ENCODE measurements around the gene PHF1.

The PHF1 gene

DNA sequence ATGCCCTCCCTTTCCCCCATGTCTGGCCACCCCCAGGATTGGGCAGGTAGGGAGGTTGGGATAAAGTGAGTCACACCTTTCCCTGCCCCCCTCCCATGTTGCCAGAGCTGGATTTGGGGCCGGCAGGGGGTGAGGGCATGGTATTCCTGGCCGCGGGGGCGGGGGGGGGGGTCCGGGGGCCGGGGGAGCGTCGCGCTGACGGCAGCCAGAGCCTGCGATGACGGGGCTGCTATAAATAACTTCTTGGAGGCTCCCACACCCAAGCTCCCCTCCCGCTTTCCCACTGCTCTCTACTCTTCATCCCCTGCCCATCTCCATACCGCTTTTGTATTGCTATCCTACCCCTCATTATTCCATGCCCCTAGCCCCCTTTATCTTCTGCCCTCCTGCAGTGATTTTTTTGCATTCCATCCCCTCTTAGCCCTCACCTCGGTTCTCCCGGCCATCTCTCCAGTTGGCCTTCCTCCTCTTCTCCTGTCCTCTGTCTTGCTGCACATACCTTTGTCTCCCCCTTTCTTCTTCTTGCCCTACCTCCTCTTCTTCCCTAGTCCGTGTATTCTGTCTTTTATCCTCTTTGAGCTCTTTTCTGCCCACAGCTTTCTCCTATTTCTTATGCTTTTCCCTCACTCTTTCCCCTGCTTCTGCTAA, 22.9 kb downstream of the PHF1 start:
- no peak for DNase-seq

DNA sequence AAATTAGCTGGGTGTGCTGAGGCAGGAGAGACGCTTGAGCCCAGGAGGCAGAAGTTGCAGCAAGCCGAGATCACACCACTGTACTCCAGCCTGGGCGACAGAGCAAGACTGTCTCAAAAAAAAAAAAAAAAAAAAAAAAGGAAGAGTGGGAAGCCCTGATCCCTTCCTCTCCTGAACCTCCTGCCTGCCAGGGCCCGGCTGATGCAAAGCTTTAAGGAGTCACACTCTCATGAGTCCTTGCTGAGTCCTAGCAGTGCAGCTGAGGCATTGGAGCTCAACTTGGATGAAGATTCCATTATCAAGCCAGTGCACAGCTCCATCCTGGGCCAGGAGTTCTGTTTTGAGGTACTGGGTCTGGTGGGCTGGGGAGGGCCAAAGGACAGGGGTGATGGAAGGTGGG, 24.1 kb downstream of the PHF1 start:
- no peak for DNase-seq

DNA sequence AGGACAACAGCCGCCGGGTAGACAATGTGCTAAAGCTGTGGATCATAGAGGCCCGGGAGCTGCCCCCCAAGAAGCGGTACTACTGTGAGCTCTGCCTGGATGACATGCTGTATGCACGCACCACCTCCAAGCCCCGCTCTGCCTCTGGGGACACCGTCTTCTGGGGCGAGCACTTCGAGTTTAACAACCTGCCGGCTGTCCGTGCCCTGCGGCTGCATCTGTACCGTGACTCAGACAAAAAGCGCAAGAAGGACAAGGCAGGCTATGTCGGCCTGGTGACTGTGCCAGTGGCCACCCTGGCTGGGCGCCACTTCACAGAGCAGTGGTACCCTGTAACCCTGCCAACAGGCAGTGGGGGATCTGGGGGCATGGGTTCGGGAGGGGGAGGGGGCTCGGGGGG, 26.9 kb downstream of the PHF1 start:
- DNase-seq, result no peak

DNA sequence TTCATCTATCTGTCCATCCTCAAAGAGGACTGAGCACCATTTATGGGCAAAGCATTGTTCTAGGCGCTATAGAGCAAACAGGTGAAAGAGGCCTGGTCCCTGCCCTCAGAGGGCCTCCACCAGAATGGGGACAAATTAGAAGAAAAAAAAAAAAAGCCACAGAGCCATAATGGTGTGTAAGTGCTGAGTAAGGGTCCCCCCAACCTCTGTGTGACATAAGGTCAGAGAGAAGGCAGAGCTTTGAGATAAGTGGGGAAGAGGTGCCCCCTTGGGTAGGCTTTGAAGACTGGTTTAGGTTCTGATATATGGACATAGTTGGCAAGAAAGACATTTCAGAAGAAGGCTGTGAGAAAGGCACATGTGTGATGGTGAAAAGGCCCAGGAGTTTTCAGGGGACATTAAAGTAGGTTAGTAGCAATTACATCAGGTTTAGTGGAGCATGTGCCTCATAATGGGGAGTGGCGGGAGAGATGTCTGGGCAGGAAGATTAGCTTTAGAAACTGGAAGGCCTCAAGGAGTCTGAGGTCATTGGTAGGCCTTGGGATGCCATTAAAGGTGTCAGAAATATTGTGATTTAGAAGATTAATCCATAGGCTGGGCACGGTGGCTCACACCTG, 28.3 kb downstream of the PHF1 start:
- DNase-seq, result no peak

DNA sequence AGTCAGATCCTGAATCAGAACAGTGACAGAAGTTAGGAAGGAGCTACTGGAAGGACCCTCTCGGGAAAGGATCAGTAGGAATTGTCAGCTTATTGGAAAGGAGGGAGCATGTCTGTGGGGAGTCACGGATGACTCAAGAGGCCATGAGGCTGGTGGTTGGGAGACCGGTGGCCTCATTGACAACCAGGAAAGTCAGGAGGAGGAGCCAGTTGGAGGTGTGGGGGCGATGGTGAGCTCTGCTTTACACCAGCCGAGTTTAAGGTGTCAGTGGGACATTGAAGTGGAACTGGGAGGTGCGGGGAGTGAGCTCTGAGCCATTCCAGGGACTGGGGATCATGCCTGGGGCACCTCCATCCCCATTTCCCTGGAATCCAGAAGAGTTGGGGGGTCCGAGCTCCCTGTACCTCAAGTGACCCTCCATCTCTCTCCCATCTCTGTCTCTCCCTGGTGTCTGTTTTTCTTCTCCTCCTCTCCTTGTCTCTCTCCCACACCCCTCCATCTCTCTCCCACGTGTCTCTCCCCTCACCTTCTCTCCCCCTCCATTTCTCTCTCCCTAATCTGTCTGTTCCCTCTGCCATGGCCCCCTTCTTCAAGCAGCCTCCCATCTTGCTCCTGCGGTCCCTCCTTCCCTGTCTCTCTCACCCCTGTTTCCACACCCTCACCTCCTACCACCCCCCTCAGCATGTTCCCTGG, 29.3 kb downstream of the PHF1 start:
- no peak for DNase-seq

DNA sequence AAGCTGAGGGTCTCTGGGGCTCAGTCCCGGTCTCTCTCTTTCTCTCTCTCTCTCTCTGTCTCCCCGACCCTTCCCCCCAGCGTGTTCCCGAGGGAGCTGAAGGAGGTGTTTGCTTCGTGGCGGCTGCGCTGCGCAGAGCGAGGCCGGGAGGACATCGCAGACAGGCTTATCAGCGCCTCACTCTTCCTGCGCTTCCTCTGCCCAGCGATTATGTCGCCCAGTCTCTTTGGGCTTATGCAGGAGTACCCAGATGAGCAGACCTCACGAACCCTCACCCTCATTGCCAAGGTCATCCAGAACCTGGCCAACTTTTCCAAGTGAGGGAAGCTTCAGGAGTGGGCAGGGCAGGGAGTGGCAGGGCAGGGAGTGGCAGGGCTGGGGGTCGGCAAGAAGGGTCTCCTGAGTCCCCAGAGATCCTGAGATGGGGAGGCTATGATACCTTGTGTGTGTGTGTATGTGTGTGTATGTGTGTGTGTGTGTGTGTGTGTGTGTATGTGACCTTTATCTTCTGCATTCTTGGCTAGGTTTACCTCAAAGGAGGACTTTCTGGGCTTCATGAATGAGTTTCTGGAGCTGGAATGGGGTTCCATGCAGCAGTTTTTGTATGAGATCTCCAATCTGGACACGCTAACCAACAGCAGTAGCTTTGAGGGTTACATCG, 30.0 kb downstream of the PHF1 start:
- DNase-seq, result no peak

DNA sequence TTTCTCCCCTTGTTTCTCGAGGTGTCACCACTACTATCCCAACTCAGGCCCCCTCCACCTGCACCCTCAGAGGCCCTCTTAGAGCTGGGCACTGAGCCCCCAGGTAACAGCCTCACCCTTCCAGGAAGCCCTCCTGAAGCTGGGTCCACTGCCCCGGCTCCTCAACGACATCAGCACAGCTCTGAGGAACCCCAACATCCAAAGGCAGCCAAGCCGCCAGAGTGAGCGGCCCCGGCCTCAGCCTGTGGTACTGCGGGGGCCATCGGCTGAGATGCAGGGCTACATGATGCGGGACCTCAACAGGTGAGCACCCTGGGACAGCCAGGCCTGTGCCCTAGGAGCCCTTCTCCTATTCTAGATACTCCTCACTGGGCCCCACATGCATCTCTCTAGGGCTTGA, 30.6 kb downstream of the PHF1 start:
- no peak for DNase-seq

DNA sequence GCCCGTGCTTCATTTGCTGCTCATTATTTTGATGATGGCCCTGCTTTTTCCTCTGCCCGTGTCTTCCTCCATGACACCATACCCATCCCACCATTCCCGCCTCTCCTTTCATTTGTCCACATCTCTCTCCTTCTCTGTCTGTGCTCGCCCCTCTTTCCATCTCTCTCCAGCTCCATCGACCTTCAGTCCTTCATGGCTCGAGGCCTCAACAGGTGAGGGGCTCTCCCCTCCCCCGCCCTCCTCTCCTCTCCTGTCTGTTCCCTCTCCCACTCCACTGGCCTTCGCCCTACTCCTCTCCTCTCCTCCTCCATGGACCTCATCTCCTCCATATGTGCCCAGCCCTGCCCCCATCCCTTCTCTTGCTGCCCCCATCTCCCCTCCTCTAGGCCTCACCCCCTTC, 31.5 kb downstream of the PHF1 start:
- no peak for DNase-seq

DNA sequence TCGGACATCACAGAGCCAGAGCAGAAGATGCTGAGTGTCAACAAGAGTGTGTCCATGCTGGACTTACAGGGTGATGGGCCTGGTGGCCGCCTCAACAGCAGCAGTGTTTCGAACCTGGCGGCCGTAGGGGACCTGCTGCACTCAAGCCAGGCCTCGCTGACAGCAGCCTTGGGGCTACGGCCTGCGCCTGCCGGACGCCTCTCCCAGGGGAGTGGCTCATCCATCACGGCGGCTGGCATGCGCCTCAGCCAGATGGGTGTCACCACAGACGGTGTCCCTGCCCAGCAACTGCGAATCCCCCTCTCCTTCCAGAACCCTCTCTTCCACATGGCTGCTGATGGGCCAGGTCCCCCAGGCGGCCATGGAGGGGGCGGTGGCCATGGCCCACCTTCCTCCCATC, 32.2 kb downstream of the PHF1 start:
- no peak for DNase-seq

DNA sequence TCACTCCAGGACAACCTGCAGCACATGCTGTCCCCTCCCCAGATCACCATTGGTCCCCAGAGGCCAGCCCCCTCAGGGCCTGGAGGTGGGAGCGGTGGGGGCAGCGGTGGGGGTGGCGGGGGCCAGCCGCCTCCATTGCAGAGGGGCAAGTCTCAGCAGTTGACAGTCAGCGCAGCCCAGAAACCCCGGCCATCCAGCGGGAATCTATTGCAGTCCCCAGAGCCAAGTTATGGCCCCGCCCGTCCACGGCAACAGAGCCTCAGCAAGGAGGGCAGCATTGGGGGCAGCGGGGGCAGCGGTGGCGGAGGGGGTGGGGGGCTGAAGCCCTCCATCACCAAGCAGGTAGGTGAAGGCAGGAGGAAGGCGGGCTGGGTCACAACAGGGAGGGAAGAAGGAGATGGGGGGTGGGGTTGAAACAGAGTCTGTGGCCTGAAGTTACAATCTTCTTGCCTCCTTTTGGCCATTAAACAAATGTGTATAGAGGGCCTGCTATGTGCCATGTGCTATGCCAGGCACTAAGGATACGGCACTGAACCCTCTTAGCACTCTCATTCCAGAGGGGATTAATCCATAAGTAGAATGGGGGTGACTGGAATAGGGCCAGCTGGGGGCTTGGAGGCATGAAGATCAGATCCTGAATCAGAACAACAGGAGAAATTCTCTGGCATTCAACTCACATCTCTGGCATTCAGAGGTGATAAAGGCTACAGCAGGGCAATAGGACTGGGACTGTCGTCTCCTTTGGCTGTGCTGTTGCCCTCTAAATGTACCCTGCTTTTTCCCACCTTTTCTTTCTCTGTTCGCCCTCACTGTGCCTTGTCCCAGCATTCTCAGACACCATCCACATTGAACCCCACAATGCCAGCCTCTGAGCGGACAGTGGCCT, 33.0 kb downstream of the PHF1 start:
- DNase-seq, result no peak

DNA sequence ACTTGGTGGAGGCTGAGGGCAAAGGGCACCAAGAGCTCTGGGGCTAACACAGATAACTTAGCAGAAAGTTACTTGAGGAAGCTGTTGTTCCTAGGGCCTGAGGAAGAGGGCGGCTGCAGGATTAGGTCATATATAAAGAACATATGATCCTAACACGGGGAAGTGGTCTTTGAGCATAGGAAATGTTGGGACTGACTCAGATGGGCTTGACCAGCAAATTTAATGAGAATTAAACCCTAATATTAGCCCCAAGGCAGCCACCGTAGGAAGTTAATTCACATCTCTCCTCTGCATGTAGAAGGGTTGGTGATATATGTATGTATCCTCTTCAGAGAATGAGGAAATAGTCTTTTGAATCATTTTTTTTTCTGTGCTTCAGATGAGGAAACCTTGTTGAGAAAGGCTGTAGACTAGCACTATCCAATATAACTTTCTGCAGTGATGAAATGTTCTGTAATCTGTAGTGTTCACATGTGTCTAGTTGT, 34.3 kb downstream of the PHF1 start:
- DNase-seq, result no peak

DNA sequence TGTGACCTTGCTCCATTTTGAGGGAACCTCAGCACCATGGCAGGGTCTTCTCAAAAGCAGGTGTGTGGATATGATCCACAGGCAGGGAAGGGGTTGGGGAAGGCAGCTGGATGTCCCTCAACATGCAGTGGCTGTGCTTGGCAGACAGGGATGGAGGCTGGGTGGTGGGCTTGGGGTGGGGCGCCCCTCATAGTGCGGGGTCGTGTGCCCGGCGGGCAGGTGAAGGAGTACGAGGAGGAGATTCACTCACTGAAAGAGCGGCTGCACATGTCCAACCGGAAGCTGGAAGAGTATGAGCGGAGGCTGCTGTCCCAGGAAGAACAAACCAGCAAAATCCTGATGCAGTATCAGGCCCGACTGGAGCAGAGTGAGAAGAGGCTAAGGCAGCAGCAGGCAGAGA, 35.5 kb downstream of the PHF1 start:
- no peak for DNase-seq

DNA sequence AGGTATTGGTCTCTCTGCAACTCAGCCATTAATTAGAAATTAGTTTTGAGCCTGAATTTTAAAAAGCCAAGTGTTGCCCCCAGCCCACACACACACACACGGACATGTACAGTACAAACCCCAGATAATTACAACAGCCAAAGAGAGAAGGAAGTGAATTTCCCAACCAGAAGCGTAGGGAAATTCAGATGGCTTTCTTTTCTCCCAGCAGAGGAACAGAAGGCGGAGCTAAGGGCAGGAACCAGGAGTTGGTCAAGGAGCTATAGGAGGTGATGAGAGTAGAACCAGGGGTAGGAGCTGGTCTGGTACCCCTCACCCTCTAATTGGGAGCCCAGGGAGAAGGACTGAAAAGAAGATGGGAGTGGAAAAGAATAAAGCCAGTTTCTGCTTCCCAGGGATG, 39.6 kb downstream of the PHF1 start:
- no peak for DNase-seq

DNA sequence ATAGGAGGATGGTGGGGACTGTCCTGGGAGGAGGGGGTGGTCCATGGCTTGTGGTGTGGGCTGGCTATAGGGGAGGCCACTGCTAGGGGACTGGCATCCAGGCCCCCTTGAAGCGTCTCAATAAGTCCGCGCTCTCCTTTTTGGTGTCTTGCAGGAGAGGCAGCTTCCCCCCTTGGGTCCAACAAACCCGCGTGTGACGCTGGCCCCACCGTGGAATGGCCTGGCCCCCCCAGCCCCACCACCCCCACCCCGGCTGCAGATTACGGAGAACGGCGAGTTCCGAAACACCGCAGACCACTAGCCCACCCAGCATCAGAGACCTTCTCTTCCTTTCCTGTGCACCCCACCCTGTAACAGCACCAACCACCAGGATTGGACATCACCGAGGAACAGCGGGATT, 40.8 kb downstream of the PHF1 start:
- no peak for DNase-seq

DNA sequence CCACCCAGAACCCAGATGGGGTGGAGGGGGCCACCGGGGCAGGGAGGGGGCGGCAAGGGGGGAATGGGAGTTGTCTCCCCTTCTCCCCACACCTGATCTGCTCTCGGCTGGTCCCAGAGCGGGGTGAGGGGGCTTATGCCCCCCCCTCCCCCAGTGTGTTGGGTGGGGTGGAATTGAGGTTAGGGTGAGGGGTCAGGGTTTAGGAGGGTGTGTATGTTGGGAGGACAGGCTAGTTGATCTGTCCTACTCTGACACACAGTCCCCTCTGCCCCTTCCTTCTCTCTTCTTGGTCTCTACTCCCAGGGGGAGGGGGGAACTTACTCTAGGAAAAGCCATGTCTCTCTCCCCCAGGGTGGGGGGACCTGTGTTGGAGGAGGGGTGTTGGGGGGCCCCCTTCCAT, 41.7 kb downstream of the PHF1 start:
- DNase-seq, result no peak

DNA sequence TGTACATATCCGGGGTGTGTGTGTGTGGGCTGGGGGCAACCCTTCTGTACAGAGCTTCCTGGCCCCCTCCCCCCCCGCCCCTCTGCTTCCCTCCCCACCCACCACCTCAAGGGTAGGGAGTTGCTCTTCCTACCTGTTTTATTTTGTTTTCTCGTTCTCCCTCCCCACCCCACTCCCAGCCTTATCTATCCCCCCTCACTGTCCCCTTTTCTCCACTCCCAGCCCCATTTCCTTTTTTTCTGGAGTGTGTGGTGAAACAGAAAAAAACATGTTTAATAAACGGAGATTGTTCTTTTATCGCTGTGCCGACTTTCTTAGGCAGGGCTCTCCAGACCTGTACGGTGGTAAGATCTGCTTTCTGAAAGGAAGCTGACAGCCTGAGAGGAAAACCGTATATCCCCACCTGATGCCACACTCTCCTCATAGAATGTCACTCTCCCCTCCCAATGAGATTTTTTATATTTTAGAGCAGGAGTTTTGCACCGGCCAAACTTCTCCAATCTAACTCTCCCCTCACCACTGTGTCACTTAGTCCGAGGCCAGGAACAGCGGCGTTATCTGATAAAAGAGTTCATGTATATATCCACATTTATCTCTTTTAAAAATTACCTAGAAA, 42.7 kb downstream of the PHF1 start:
- DNase-seq, result no peak

DNA sequence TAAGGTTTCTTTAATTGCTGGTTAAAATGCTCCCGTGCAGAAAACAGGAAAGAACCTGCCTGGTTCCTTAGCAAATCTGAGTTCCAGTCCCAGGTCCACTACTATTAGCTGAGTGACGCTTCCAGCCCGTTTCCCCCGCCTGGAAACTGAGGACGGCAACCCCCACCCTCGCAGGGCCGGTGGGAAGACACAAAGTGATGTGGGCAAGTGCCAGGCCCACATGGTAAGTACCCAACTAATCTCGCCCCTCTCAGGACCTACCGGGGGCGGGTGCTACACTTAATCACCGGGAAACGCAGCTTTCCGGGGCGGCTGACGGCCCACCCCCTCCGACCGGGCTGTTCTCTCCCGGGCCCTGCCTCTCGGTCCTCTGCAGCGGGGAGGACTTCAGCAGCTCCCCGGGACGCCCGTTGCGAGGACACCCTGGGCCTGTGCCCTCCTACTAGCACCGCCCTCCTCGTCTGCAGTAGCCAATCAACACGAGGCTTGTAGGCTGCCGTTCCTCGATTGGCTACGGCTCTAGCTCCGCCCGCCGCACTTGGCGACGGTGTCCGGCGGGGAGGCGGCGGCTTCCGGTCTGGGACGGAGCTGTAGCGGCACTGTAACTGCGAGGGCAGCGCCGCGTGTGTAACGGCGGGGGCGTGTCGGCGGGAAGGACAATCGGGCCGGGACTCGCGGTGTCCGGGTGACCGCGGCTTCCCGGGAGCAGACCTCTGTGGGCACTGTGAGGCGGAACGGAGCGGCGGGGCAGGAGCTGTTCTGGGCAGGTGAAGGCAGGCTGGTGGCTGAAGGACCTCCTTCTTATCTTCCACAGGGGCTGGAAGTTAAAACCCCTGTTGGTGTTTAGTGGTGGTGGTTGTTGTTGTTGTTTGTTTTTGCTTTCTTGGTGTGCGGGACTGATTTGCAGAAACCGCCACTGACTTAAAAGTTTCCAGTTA, 43.5 kb downstream of the PHF1 start, which contains the start of gene ZBTB9:
ZBTB9 (plus strand) TSS at position 568 of the 938 bp plus-strand sequence. CDS start 525 bp downstream, outside the sequence.
- peak; percentile 92 for DNase-seq

DNA sequence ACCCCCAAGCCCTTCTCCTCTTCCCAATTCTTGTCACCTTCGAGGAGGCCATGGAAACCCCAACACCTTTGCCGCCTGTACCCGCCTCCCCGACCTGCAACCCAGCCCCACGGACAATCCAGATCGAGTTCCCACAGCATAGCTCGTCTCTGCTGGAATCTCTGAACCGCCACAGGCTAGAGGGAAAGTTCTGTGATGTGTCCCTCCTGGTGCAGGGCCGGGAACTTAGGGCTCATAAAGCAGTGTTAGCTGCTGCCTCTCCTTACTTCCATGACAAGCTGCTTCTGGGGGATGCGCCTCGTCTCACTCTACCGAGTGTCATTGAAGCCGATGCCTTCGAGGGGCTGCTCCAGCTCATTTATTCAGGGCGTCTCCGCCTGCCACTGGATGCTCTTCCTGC, 44.2 kb downstream of the PHF1 start:
- DNase-seq, result no peak

DNA sequence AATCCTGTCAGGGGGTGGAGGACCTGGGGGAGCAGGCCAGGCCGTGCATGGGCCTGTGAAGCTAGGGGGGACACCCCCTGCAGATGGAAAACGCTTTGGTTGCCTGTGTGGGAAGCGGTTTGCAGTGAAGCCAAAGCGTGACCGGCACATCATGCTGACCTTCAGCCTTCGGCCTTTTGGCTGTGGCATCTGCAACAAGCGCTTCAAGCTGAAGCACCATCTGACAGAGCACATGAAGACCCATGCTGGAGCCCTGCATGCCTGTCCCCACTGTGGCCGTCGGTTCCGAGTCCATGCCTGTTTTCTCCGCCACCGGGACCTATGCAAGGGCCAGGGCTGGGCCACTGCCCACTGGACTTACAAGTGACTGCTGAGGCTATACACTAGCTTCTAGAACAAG, 45.3 kb downstream of the PHF1 start:
- no peak for DNase-seq

DNA sequence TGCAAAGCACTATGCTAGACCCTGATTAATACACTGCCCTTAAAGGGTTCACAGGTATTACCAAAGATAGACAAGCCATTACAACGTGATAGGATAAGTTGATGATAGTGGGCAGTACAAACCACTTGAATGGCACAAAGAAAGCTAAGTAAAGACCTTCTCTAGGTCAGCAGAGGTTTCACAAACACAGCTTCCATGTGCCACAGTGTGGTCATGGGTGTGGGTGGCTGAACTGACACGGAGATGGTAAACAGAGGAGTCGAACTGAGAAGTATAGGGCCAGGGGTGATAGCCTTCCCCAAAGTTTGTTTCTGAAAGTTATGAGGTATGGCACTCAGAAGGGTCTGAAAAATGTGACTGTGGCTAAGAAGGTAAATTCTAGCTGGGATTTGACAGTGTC, 47.9 kb downstream of the PHF1 start:
- DNase-seq, result no peak

DNA sequence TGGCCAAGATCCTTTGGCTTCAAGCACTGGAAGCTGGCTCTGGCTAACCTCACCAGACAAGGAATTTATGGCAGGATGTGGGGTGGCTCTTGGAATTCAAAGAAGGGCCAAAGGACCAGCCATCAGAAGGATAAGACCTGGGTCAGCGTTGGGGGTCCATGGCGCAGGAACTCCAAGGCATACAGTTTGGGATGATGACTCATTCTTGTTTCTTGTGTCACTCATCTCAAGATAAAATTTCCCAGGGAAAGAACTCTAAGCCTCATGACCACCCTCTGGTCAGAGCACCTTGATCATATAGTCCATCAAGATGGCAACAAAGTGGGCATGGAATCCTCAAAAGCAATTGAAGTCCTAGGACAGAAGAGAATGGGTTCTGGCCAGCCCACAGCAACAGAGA, 48.4 kb downstream of the PHF1 start:
- no peak for DNase-seq
